Measurements from ENCODE around the gene TCEANC.

DNA sequence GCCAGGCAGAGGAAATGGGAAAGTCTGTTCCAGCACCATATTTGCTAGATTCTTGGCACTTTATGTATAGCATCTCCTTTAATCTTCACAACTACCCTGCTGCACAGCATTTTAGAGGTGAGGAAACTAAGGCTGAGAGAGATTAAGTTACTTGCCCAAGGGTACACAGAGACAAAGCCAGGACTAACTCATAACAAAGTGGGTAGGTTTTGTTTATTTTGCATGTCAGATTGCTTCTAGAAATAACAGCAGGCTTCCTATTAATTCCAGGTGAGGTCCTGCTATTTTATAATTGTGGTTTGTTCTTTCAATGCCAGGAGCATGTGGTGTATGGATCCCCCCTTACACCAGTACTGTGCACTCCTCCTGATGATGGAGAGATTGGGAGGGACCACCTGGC is 15.0 kb downstream of the TCEANC start:
- TF ChIP-seq EZH2 (IDR thresholded peaks at IDR 0.05; ENCODE audit: borderline replicate concordance, low read depth, low read length, poor library complexity, severe bottlenecking), result no peak
- TF ChIP-seq, protein P1, sequence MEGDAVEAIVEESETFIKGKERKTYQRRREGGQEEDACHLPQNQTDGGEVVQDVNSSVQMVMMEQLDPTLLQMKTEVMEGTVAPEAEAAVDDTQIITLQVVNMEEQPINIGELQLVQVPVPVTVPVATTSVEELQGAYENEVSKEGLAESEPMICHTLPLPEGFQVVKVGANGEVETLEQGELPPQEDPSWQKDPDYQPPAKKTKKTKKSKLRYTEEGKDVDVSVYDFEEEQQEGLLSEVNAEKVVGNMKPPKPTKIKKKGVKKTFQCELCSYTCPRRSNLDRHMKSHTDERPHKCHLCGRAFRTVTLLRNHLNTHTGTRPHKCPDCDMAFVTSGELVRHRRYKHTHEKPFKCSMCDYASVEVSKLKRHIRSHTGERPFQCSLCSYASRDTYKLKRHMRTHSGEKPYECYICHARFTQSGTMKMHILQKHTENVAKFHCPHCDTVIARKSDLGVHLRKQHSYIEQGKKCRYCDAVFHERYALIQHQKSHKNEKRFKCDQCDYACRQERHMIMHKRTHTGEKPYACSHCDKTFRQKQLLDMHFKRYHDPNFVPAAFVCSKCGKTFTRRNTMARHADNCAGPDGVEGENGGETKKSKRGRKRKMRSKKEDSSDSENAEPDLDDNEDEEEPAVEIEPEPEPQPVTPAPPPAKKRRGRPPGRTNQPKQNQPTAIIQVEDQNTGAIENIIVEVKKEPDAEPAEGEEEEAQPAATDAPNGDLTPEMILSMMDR (conservative IDR thresholded peaks at IDR 0.05; ENCODE audit: low read depth, low read length), result no peak
